ENCODE data around the gene FRAS1. TPM values are rescaled to one million over a fixed set of nuclear protein-coding genes. Genes with fewer than 3 reads are reported as not detected.

Gene FRAS1
- total and polyA plus RNA-seq, 9 of the 15 experiments (the other 6 are each of a cell fraction or from before 2014, with no cell fraction given) = under 0.01 to 0.11 (median 0.04) TPM; not detected in 2

- ChIA-PET POLR2A (interaction anchor here (0.8 to 1.5 kb wide), 2 partner anchors 11 to 1679 kb away, joined by 3 to 5 read pairs; no protein-coding TSS in a partner anchor), CTCF (ENCODE audit: low intra/inter-chr PET ratio) (no interaction called here)
- no peak overlapping the region for H3K27ac ChIP-seq (ENCODE audit: extremely low read depth, low read depth, low read length)
- ATAC-seq (no peak), DNase-seq (ENCODE audit: extremely low read depth in 1 of 4, low spot score in 3 of 4) (no peak), FAIRE-seq (no peak)
- in situ Hi-C loops (cut with MboI) = no loop called here
- 41% methylated on average over 4 of the region's 4 CpGs for WGBS (ENCODE audit: insufficient coverage, low coverage, missing lambda C conversion rate)
- H3K79me2 ChIP-seq (ENCODE audit: control insufficient read depth, insufficient read depth, low read length) = no peaks in the 10 kb centered on the region
- no peak for TF ChIP-seq MCM3 (IDR thresholded peaks at IDR 0.05)
- TF ChIP-seq BRCA1 (IDR thresholded peaks at IDR 0.05) = no peak
- TF ChIP-seq BRCA1 (CRISPR knock-in tag; IDR thresholded peaks at IDR 0.05) = no peak
- no peak for TF ChIP-seq RAD51 (IDR thresholded peaks at IDR 0.05; ENCODE audit: borderline replicate concordance, low read depth)
- TF ChIP-seq CCAR2 (IDR thresholded peaks at IDR 0.05; ENCODE audit: low read depth, low read length) = no peak
- TF ChIP-seq COPS2 (conservative IDR thresholded peaks at IDR 0.05) = no peak
- TF ChIP-seq ZNF217 (CRISPR knock-in tag; IDR thresholded peaks at IDR 0.05) = no peak
- no peak for TF ChIP-seq HDGF (IDR thresholded peaks at IDR 0.05)
- TF ChIP-seq TRIM28 (IDR thresholded peaks at IDR 0.05) = no peak
- H3K36me3 ChIP-seq (ENCODE audit: control insufficient read depth, insufficient read depth, low read length) = no peaks in the 10 kb centered on the region
- H3K4me3 ChIP-seq = no peak overlapping the region
- peaks cover 0 to 17% of the 10 kb centered on the region in 2 experiments; a peak in 3 of 5 replicates for H3K4me1 ChIP-seq (replicated peaks in 1 of 2; ENCODE audit: control insufficient read depth in 2 of 2, insufficient read depth in 2 of 2, low read length in 2 of 2)
- H3K9me1 ChIP-seq (ENCODE audit: control insufficient read depth, insufficient read depth, low read length) = no peaks in the 10 kb centered on the region
- H4K20me1 ChIP-seq (replicated peaks; ENCODE audit: control insufficient read depth, insufficient read depth, low read length) = no peaks in the 10 kb centered on the region
- no peaks in the 10 kb centered on the region for H3K9me3 ChIP-seq (replicated peaks; ENCODE audit: control insufficient read depth, insufficient read depth, low read depth, low read length)
- peak overlapping the region; percentile 25; the same call in 1 of the 2 replicates for H2AFZ ChIP-seq (ENCODE audit: low read depth, low read length)
- H3K9ac ChIP-seq (ENCODE audit: insufficient read depth in 1 of 2, low read depth in 2 of 2, low read length in 2 of 2) = no peak overlapping the region
- no peaks in the 10 kb centered on the region for H3K27me3 ChIP-seq (ENCODE audit: control insufficient read depth in 2 of 2, insufficient read depth in 2 of 2, low read length in 2 of 2)
- H3K4me2 ChIP-seq (ENCODE audit: insufficient read depth, low read length) = no peak overlapping the region
- intact Hi-C loops (cut with micrococcal nuclease) = no loop called here
- no TSS peak for BruUV-seq (replicated peaks)
These were observed 531.9 kb downstream of the FRAS1 start for GRCh38 chr4:78588894-78589545.
